DND-41 (cell line): Measurements from ENCODE around the gene TYK2.
A peak's percentile ranks its signal among the peaks of the same experiment; 100 is the strongest.

Source experiments
- CTCF ChIP-seq: IDR thresholded peaks from 2 replicates; pipeline ENCODE4 v1.5.1; 2012; ENCODE audit warnings: borderline replicate concordance, low read length, moderate library complexity, mild to moderate bottlenecking; ENCODE audit not compliant: poor library complexity, severe bottlenecking; ENCODE audit errors: extremely low read depth
- EZH2 ChIP-seq: IDR thresholded peaks from 3 replicates; pipeline ENCODE4 v1.6.1; 2012; ENCODE audit warnings: borderline replicate concordance, low read depth, mild to moderate bottlenecking, moderate library complexity, low read length, inconsistent platforms; ENCODE audit not compliant: severe bottlenecking

- TF ChIP-seq CTCF (peak; percentile 94), EZH2 (no peak)
These were observed 10.4 kb upstream of the TYK2 start for GRCh38 chr19:10390652-10391286.
